Calu3 (cell line): ENCODE data around the gene ALG1. TPM values are rescaled to one million over a fixed set of nuclear protein-coding genes. Genes with fewer than 3 reads are reported as not detected.

Experiments
- Bru-seq: library from RNA; stranded (reverse); fragments of 400-500 nt; gene quantifications from one replicate; lab custom pipeline; 2021; lab: Mats Ljungman, UMichigan
- BruChase-seq, 2 experiments: library from RNA; stranded (reverse); fragments of 400-500 nt; gene quantifications; one replicate each; lab custom pipeline; 2021; lab: Mats Ljungman, UMichigan
- BruUV-seq: library from RNA; stranded (reverse); fragments of 400-500 nt; replicated peaks from 2 replicates; lab custom pipeline; 2021; lab: Mats Ljungman, UMichigan
- CTCF ChIA-PET: fragments of 300-600 bp; sonication (Branson Sonifier 250); formaldehyde crosslinking; loops from one replicate; lab custom pipeline; 2022; ENCODE audit warnings: antibody characterized with exemption; lab: Charles Lee
- DNase-seq: peaks from one replicate; pipeline ENCODE4 v3.0.0; 2022
- H3K27ac Mint-ChIP-seq: one replicate; pipeline ENCODE4 v1.8.0; 2022; ENCODE audit warnings: mixed read lengths; ENCODE audit not compliant: unreplicated experiment
- H3K27me3 Mint-ChIP-seq: one replicate; pipeline ENCODE4 v1.8.0; 2022; ENCODE audit warnings: mixed read lengths; ENCODE audit not compliant: unreplicated experiment
- H3K36me3 Mint-ChIP-seq: one replicate; pipeline ENCODE4 v1.8.0; 2022; ENCODE audit warnings: mild to moderate bottlenecking, moderate library complexity, mixed read lengths; ENCODE audit not compliant: insufficient read depth, unreplicated experiment
- H3K4me1 Mint-ChIP-seq: one replicate; pipeline ENCODE4 v1.8.0; 2022; ENCODE audit warnings: mild to moderate bottlenecking, low read depth, mixed read lengths; ENCODE audit not compliant: unreplicated experiment
- H3K4me3 Mint-ChIP-seq: one replicate; pipeline ENCODE4 v1.8.0; 2022; ENCODE audit warnings: mild to moderate bottlenecking, low read depth, moderate library complexity, mixed read lengths; ENCODE audit not compliant: unreplicated experiment
- H3K9me3 Mint-ChIP-seq: one replicate; pipeline ENCODE4 v1.8.0; 2022; ENCODE audit warnings: low read depth, mixed read lengths; ENCODE audit not compliant: unreplicated experiment
- intact Hi-C: fragments of 100-400 bp; cut with micrococcal nuclease; formaldehyde crosslinking; loops from one replicate; pipeline ENCODE4 v1.10.0; 2022; ENCODE audit not compliant: unreplicated experiment
- long read RNA-seq: library from polyadenylated mRNA; stranded (forward); transcript quantifications from one replicate; pipeline ENCODE4 v2.0.0, GENCODE V29; 2022
- total RNA-seq: library from RNA; stranded (reverse); gene quantifications from 2 replicates; pipeline ENCODE4 v1.2.3, GENCODE V29; 2022
- TF ChIP-seq, protein P1 (sequence below): fragments of 200-600 bp; IDR thresholded peaks from one replicate; pipeline ENCODE4 v1.8.0; 2022; ENCODE audit warnings: antibody characterized with exemption; ENCODE audit not compliant: unreplicated experiment

ALG1 gene, protein sequence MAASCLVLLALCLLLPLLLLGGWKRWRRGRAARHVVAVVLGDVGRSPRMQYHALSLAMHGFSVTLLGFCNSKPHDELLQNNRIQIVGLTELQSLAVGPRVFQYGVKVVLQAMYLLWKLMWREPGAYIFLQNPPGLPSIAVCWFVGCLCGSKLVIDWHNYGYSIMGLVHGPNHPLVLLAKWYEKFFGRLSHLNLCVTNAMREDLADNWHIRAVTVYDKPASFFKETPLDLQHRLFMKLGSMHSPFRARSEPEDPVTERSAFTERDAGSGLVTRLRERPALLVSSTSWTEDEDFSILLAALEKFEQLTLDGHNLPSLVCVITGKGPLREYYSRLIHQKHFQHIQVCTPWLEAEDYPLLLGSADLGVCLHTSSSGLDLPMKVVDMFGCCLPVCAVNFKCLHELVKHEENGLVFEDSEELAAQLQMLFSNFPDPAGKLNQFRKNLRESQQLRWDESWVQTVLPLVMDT
- total RNA-seq = 38.3 and 41.6 TPM in 2 replicates
- Bru-seq, nascent RNA = percentile 50 among the genes with signal in this experiment
- BruChase-seq, experiment 1, labeled RNA remaining after a 6-hour chase = percentile 56 among the genes with signal in this experiment
- BruChase-seq, experiment 2, labeled RNA remaining after a 2-hour chase = percentile 49 among the genes with signal in this experiment
- long read RNA-seq, transcript ALG1-201 (13 exons, 2,132 nt) = major isoform, 120 of 141 reads
- long read RNA-seq, partial matches to known transcripts = 2 of 141 reads
- long read RNA-seq, other reads (novel, unspliced or antisense) = 18 of 141 reads

DNA sequence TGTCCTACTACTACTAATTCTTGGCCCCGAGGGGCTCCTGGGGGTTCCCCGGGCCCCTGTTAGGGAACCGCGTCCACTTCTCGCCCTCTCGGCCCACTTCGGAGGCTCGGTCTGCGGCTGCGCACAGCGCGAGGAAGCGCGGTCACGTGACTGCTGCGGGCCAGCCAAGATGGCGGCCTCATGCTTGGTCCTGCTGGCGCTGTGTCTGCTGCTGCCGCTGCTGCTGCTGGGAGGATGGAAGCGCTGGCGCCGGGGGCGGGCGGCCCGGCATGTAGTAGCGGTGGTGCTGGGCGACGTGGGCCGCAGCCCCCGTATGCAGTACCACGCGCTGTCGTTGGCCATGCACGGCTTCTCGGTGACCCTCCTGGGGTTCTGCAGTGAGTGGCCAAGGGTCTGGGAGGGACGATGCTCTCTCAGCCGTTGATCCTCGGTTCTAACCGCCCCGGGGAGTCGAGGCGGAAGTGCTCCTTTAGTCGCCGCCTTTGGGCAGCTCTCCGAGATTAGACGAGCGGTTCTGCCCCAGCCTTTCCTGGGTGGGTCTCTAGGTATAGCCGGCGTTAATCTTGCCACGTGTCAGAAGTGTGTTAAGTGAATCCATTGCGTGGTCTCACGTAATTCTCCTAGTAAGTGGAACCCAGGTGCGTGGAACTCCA is at the start of gene ALG1:
Gene ALG1, plus strand, starts transcription at position 163 of the 653 bp plus-strand sequence. Its CDS starts 7 bp downstream, at position 170.
- Mint-ChIP-seq H3K4me1 (peaks cover 18% of the 10 kb centered on the region), H3K27ac (peak within 1 kb of the TSS; percentile 92), H3K36me3 (peaks cover 25% of the 10 kb centered on the region), H3K9me3 (no peaks in the 10 kb centered on the region), H3K27me3 (peaks cover 15% of the 10 kb centered on the region), H3K4me3 (peak within 1 kb of the TSS; percentile 98)
- DNase-seq = peak; percentile 94
- TF ChIP-seq, protein P1, sequence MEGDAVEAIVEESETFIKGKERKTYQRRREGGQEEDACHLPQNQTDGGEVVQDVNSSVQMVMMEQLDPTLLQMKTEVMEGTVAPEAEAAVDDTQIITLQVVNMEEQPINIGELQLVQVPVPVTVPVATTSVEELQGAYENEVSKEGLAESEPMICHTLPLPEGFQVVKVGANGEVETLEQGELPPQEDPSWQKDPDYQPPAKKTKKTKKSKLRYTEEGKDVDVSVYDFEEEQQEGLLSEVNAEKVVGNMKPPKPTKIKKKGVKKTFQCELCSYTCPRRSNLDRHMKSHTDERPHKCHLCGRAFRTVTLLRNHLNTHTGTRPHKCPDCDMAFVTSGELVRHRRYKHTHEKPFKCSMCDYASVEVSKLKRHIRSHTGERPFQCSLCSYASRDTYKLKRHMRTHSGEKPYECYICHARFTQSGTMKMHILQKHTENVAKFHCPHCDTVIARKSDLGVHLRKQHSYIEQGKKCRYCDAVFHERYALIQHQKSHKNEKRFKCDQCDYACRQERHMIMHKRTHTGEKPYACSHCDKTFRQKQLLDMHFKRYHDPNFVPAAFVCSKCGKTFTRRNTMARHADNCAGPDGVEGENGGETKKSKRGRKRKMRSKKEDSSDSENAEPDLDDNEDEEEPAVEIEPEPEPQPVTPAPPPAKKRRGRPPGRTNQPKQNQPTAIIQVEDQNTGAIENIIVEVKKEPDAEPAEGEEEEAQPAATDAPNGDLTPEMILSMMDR = no peak
- intact Hi-C loops = no loop called here
- no TSS peak for BruUV-seq
- CTCF ChIA-PET = interaction anchor here (0.9 to 1.2 kb wide), 2 partner anchors 13 to 21 kb away, joined by 3 to 4 read pairs; no protein-coding TSS in a partner anchor

DNA sequence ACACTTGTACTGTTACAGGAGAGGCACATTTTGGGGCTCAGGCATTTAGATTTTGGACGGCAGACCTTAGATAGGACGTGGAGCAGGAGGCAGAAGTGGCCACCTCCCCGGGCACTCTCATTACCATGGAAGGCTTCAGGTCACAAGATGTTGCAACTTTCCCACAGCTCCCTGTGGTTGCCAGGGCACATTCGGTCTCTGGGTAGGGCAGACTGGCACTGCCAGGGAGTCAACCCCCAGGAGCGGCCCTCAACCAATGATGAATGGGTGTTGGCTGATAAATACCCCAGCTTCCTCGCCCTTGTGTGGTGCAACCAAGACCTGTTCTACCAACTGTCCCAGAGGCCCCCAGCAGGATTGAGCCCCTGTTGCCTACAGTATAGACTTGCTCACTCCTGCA is 49.1 kb upstream of the ALG1 start:
- Mint-ChIP-seq H3K27me3 (peaks cover 43% of the 10 kb centered on the region), H3K9me3 (no peaks in the 10 kb centered on the region), H3K4me1 (no peaks in the 10 kb centered on the region), H3K27ac (no peak overlapping the region), H3K36me3 (no peaks in the 10 kb centered on the region), H3K4me3 (no peak overlapping the region)
- DNase-seq = no peak
- CTCF ChIA-PET = interaction anchor here (0.6 kb wide), 1 partner anchor 112 kb away, joined by 7 read pairs; no protein-coding TSS in a partner anchor
- BruUV-seq = no TSS peak
- TF ChIP-seq, protein P1 = no peak
- intact Hi-C loops = loop anchor here (10.0 kb wide), 2 partner anchors 308 to 508 kb away; no protein-coding TSS in a partner anchor

DNA sequence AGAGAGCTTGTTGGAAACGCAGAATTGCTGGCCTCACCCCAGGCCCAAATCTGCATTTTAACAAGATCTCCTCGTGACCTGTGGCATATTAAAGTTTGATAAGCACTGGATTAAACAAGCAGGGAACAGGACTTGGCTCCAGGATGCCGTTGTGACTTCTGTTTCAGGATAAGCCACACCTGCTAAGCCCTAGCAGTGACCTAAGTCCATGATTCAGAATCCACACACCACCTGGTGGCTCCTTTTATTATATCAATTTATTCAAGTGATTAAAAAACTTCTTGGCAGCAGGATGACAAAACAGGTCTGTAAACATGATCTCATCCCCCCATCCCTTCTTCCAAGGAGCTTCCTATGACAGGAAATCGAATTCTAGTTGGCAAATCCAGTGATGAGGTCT is 47.0 kb upstream of the ALG1 start:
- Mint-ChIP-seq H3K27ac (no peak overlapping the region), H3K27me3 (peaks cover 39% of the 10 kb centered on the region), H3K4me1 (no peaks in the 10 kb centered on the region), H3K9me3 (no peaks in the 10 kb centered on the region), H3K36me3 (no peaks in the 10 kb centered on the region), H3K4me3 (no peak overlapping the region)
- TF ChIP-seq, protein P1 = peak; percentile 55
- no TSS peak for BruUV-seq
- peak; percentile 51 for DNase-seq
- CTCF ChIA-PET = no interaction called here
- intact Hi-C loops = loop anchor here (2.0 to 10.0 kb wide), 3 partner anchors 66 to 510 kb away; partner anchors contain the start of gene SEC14L5

DNA sequence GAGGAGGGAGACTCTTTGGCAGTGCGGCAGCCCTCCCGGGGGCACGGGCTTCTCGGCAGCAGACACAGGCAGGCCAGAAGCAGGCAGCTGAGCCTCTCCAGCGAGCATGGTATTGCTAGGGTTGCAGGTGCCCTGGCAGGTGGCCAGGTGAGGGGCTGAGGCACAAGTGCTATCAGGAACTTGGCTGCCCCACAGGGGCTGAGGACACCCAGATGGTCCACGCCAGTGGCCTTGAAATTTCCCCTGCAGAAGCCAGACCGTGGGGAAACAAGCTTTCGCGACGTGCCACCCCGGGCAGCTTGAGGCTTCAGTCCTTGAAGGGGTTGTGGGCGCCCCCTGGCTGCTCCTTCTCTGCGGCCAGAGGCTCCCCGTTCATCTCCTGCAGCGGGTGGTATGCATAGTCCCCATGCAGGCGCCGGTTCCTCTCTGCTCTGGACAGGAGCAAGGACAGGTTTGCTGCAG is 46.4 kb upstream of the ALG1 start:
- BruUV-seq = no TSS peak
- DNase-seq = peak; percentile 28
- Mint-ChIP-seq H3K27me3 (peaks cover 33% of the 10 kb centered on the region), H3K4me3 (no peak overlapping the region), H3K9me3 (no peaks in the 10 kb centered on the region), H3K36me3 (no peaks in the 10 kb centered on the region), H3K4me1 (no peaks in the 10 kb centered on the region), H3K27ac (no peak overlapping the region)
- CTCF ChIA-PET = interaction anchor here (1.1 kb wide), 1 partner anchor 14 kb away, joined by 6 read pairs; no protein-coding TSS in a partner anchor
- intact Hi-C loops = loop anchor here (2.0 to 10.0 kb wide), 3 partner anchors 66 to 510 kb away; partner anchors contain the start of gene SEC14L5
- TF ChIP-seq, protein P1 = peak; percentile 11
